GM20431 (cell line): ENCODE measurements around the gene ITGA7.

ENCODE experiments used
- in situ Hi-C: fragments of 300-500 bp; cut with MseI, MboI; formaldehyde crosslinking; loops from one replicate; pipeline ENCODE4 v1.15.0; 2020; ENCODE audit warnings: low sequenced_read_pairs; ENCODE audit not compliant: unreplicated experiment

Gene ITGA7

GRCh38 chr12:55705782-55706402 is 1.8 kb downstream of the ITGA7 start:
- in situ Hi-C loops = no loop called here

- in situ Hi-C loops = no loop called here
These were observed 2.6 kb downstream of the ITGA7 start for GRCh38 chr12:55704824-55705718.

- in situ Hi-C loops = no loop called here
These were observed 3.6 kb downstream of the ITGA7 start for GRCh38 chr12:55703901-55704761.

GRCh38 chr12:55703288-55703687 is 4.4 kb downstream of the ITGA7 start:
- in situ Hi-C loops = no loop called here

- in situ Hi-C loops = no loop called here
These were observed 4.8 kb downstream of the ITGA7 start for GRCh38 chr12:55702861-55703260.

- in situ Hi-C loops = no loop called here
These were observed 7.3 kb downstream of the ITGA7 start for GRCh38 chr12:55700255-55701018.

- in situ Hi-C loops = no loop called here
These were observed 8.1 kb downstream of the ITGA7 start for GRCh38 chr12:55699471-55700055.

- in situ Hi-C loops = no loop called here
These were observed 8.7 kb downstream of the ITGA7 start for GRCh38 chr12:55698965-55699364.

GRCh38 chr12:55698241-55698955 is 9.3 kb downstream of the ITGA7 start:
- in situ Hi-C loops = no loop called here

- in situ Hi-C loops = no loop called here
These were observed 10.0 kb downstream of the ITGA7 start for GRCh38 chr12:55697686-55698085.

- in situ Hi-C loops = no loop called here
These were observed 10.8 kb downstream of the ITGA7 start for GRCh38 chr12:55696796-55697462.

- in situ Hi-C loops = no loop called here
These were observed 11.6 kb downstream of the ITGA7 start for GRCh38 chr12:55696141-55696540.

GRCh38 chr12:55695349-55695748 is 12.4 kb downstream of the ITGA7 start:
- in situ Hi-C loops = no loop called here

- in situ Hi-C loops = no loop called here
These were observed 13.1 kb downstream of the ITGA7 start for GRCh38 chr12:55694651-55695050.

- in situ Hi-C loops = no loop called here
These were observed 13.6 kb downstream of the ITGA7 start for GRCh38 chr12:55694188-55694515.

GRCh38 chr12:55693323-55694187 is 14.1 kb downstream of the ITGA7 start:
- in situ Hi-C loops = no loop called here

- in situ Hi-C loops = no loop called here
These were observed 14.9 kb downstream of the ITGA7 start for GRCh38 chr12:55692631-55693322.
